AG04449 (cell line): ENCODE measurements around the gene WDR20.

Source experiments
- CTCF ChIA-PET: fragments of 350-600 bp; formaldehyde crosslinking; extraction: SDS; loops from one replicate; lab custom pipeline; 2021; ENCODE audit warnings: antibody characterized with exemption; lab: Yijun Ruan, JAX
- POLR2A ChIA-PET: fragments of 400-600, 350-600 bp; formaldehyde crosslinking; extraction: SDS; loops from one replicate; lab custom pipeline; 2020; ENCODE audit warnings: antibody characterized with exemption, inconsistent platforms; lab: Yijun Ruan, JAX
- DNase-seq: peaks from one replicate; pipeline ENCODE4 v3.0.0-alpha.2; 2010; ENCODE audit warnings: low read depth, low spot score
- H3K4me3 ChIP-seq: 2 replicates; pipeline ENCODE4 v1.5.1; 2011; ENCODE audit warnings: low read depth, mild to moderate bottlenecking, control low read depth, low read length
- CTCF ChIP-seq: IDR thresholded peaks from one replicate; pipeline ENCODE4 v1.5.1; 2011; ENCODE audit warnings: mild to moderate bottlenecking, moderate library complexity, low read length, control low read depth, inconsistent platforms; ENCODE audit not compliant: insufficient read depth; ENCODE audit errors: missing control alignments

The WDR20 gene

GRCh38 chr14:102196039-102196901, 56.6 kb downstream of the WDR20 start:
- ChIA-PET POLR2A (interaction anchor here (1.4 kb wide), 1 partner anchor 9 kb away, joined by 4 read pairs; no protein-coding TSS in a partner anchor), CTCF (interaction anchor here (0.7 to 2.7 kb wide), 6 partner anchors 10 to 118 kb away, joined by 3 to 8 read pairs (median 4); no protein-coding TSS in a partner anchor)
- TF ChIP-seq CTCF, result no peak
- no peak overlapping the region for H3K4me3 ChIP-seq
- no peak for DNase-seq

GRCh38 chr14:102196902-102197230, 57.2 kb downstream of the WDR20 start:
- no peak for DNase-seq
- TF ChIP-seq CTCF, result no peak
- ChIA-PET CTCF (interaction anchor here (0.7 to 2.7 kb wide), 7 partner anchors 9 to 117 kb away, joined by 3 to 8 read pairs (median 4); no protein-coding TSS in a partner anchor), POLR2A (interaction anchor here (1.4 kb wide), 1 partner anchor 10 kb away, joined by 4 read pairs; no protein-coding TSS in a partner anchor)
- H3K4me3 ChIP-seq, result no peak overlapping the region

- H3K4me3 ChIP-seq, result no peak overlapping the region
- ChIA-PET CTCF (interaction anchor here (1.2 to 2.7 kb wide), 5 partner anchors 9 to 117 kb away, joined by 3 to 8 read pairs (median 4); no protein-coding TSS in a partner anchor), POLR2A (interaction anchor here (1.4 kb wide), 1 partner anchor 10 kb away, joined by 4 read pairs; no protein-coding TSS in a partner anchor)
- TF ChIP-seq CTCF, result no peak
- no peak for DNase-seq
Measured at GRCh38 chr14:102197317-102197853, 57.7 kb downstream of the WDR20 start.

GRCh38 chr14:102200690-102201352, 61.1 kb downstream of the WDR20 start:
- DNase-seq, result no peak
- H3K4me3 ChIP-seq, result no peak overlapping the region
- POLR2A ChIA-PET, result no interaction called here
- CTCF ChIA-PET, result interaction anchor here (0.7 to 1.2 kb wide), 5 partner anchors 12 to 239 kb away, joined by 3 to 6 read pairs (median 4); no protein-coding TSS in a partner anchor
- no peak for TF ChIP-seq CTCF

GRCh38 chr14:102201353-102201738, 61.6 kb downstream of the WDR20 start:
- POLR2A ChIA-PET, result no interaction called here
- DNase-seq, result no peak
- H3K4me3 ChIP-seq, result no peak overlapping the region
- no peak for TF ChIP-seq CTCF
- CTCF ChIA-PET, result interaction anchor here (1.0 to 1.2 kb wide), 3 partner anchors 12 to 240 kb away, joined by 3 to 6 read pairs (median 4); no protein-coding TSS in a partner anchor
